Endothelial cell of umbilical vein (primary cell): Measurements from ENCODE around the gene DND1. TPM values are rescaled to one million over a fixed set of nuclear protein-coding genes. Genes with fewer than 3 reads are reported as not detected.

Experiments
- BruUV-seq: library from RNA; stranded (reverse); fragments of 400-500 nt; replicated peaks from 2 replicates; lab custom pipeline; 2021; lab: Mats Ljungman, UMichigan
- CTCF ChIA-PET: fragments of 300-600, 350-600 bp; sonication (Branson Sonifier 250); formaldehyde crosslinking; loops from one replicate; lab custom pipeline; 2021; ENCODE audit warnings: antibody characterized with exemption, inconsistent platforms; lab: Charles Lee
- POLR2A ChIA-PET: fragments of 300-600, 350-600 bp; sonication (Branson Sonifier 250); formaldehyde crosslinking; loops from one replicate; lab custom pipeline; 2021; ENCODE audit warnings: antibody characterized with exemption, inconsistent platforms; lab: Charles Lee
- DNase-seq: peaks from one replicate; pipeline ENCODE4 v3.0.0-alpha.2; 2011; ENCODE audit warnings: low read depth, low spot score
- FAIRE-seq: peaks from 2 replicates; lab custom pipeline; 2011; peaks lifted over from hg19 to GRCh38; lab: Jason Lieb, UNC
- H2AFZ ChIP-seq: 2 replicates; pipeline ENCODE4 v1.6.0; 2012; ENCODE audit warnings: low read depth, low read length, control low read depth, inconsistent platforms
- H3K27ac ChIP-seq: 2 replicates; pipeline ENCODE4 v1.5.1; 2011; ENCODE audit warnings: low read depth, mild to moderate bottlenecking, control low read depth, low read length, moderate library complexity; ENCODE audit not compliant: insufficient read depth
- H3K27me3 ChIP-seq, 2 experiments: 2 replicates each; pipeline versions ENCODE4 v1.6.0 to v1.6.1; 2011; ENCODE audit warnings: low read length in 2 of 2, mixed read lengths in 1 of 2; ENCODE audit not compliant: control insufficient read depth in 2 of 2, insufficient read depth in 2 of 2
- H3K36me3 ChIP-seq, 2 experiments: 2 replicates in 1 of 2; 3 replicates in 1 of 2; pipeline ENCODE4 v1.5.1; 2011; ENCODE audit warnings: low read length in 2 of 2, mild to moderate bottlenecking in 1 of 2, moderate library complexity in 1 of 2; ENCODE audit not compliant: control insufficient read depth in 2 of 2, insufficient read depth in 2 of 2; ENCODE audit errors: extremely low read depth in 1 of 2
- H3K4me1 ChIP-seq: 3 replicates; pipeline ENCODE4 v1.5.1; 2011; ENCODE audit warnings: mild to moderate bottlenecking, low read length; ENCODE audit not compliant: control insufficient read depth, insufficient read depth; ENCODE audit errors: extremely low read depth
- H3K4me2 ChIP-seq: 2 replicates; pipeline ENCODE4 v1.6.1; 2011; ENCODE audit warnings: low read length, control low read depth, mixed read lengths; ENCODE audit not compliant: insufficient read depth
- H3K4me3 ChIP-seq, 3 experiments: fragments of 200-600 bp in 1 of 3; sonication (generic), shearing (Covaris generic) in 1 of 3; replicated peaks in 1 of 3; 2 replicates each; pipeline ENCODE4 v1.5.1; 2011 to 2016; ENCODE audit warnings: control low read depth in 3 of 3, low read length in 3 of 3, mild to moderate bottlenecking in 2 of 3, inconsistent platforms in 1 of 3, low read depth in 1 of 3, moderate library complexity in 1 of 3; ENCODE audit not compliant: insufficient read depth in 1 of 3
- H3K79me2 ChIP-seq: 2 replicates; pipeline ENCODE4 v1.6.0; 2012; ENCODE audit warnings: low read length, inconsistent platforms; ENCODE audit not compliant: control insufficient read depth, insufficient read depth
- H3K9ac ChIP-seq: replicated peaks from 2 replicates; pipeline ENCODE3; 2011; ENCODE audit warnings: low read length, control low read depth; ENCODE audit not compliant: insufficient read depth; ENCODE audit errors: extremely low read depth
- H3K9me1 ChIP-seq: replicated peaks from 3 replicates; pipeline ENCODE4 v1.6.0; 2011; ENCODE audit warnings: mild to moderate bottlenecking, low read length; ENCODE audit not compliant: control insufficient read depth, insufficient read depth; ENCODE audit errors: extremely low read depth
- H3K9me3 ChIP-seq: replicated peaks from 2 replicates; pipeline ENCODE4 v1.5.1; 2012; ENCODE audit warnings: low read length, inconsistent platforms; ENCODE audit not compliant: control insufficient read depth, insufficient read depth
- H4K20me1 ChIP-seq: replicated peaks from 2 replicates; pipeline ENCODE3; 2011; ENCODE audit warnings: mild to moderate bottlenecking, low read length; ENCODE audit not compliant: control insufficient read depth, insufficient read depth; ENCODE audit errors: extremely low read depth
- CTCF ChIP-seq, 2 donors: IDR thresholded peaks; 1 replicate in 1 of 2; 2 replicates in 1 of 2; pipeline ENCODE4 v1.5.1; 2011; ENCODE audit warnings: low read length in 2 of 2, mild to moderate bottlenecking in 2 of 2, moderate library complexity in 2 of 2, control low read depth in 1 of 2, inconsistent platforms in 1 of 2, low read depth in 1 of 2; ENCODE audit not compliant: insufficient read depth in 1 of 2; ENCODE audit errors: extremely low read depth in 1 of 2
- EZH2 ChIP-seq: IDR thresholded peaks from 2 replicates; pipeline ENCODE4 v1.6.1; 2012; ENCODE audit warnings: borderline replicate concordance, low read depth, mild to moderate bottlenecking, moderate library complexity, low read length, inconsistent platforms; ENCODE audit not compliant: severe bottlenecking
- FOS ChIP-seq: IDR thresholded peaks from 2 replicates; pipeline ENCODE4 v1.6.1; 2011; ENCODE audit warnings: mild to moderate bottlenecking, low read length, moderate library complexity, borderline replicate concordance; ENCODE audit not compliant: insufficient read depth
- GATA2 ChIP-seq: IDR thresholded peaks from 2 replicates; pipeline ENCODE4 v1.7.0; 2011; ENCODE audit warnings: low read depth, mild to moderate bottlenecking, moderate library complexity, mixed read lengths, low read length; ENCODE audit not compliant: insufficient read length, insufficient read depth
- JUN ChIP-seq: IDR thresholded peaks from 2 replicates; pipeline ENCODE4 v1.6.1; 2011; ENCODE audit warnings: borderline replicate concordance, low read depth; ENCODE audit not compliant: insufficient read length, insufficient read depth
- MAX ChIP-seq: IDR thresholded peaks from 2 replicates; pipeline ENCODE4 v1.6.1; 2011; ENCODE audit not compliant: insufficient read depth, insufficient read length
- MYC ChIP-seq: IDR thresholded peaks from one replicate; pipeline ENCODE4 v1.6.1; 2011; ENCODE audit warnings: mild to moderate bottlenecking, low read depth, low read length
- POLR2A ChIP-seq: IDR thresholded peaks from 2 replicates; pipeline ENCODE4 v1.6.1; 2012; ENCODE audit warnings: low read depth, mild to moderate bottlenecking, control low read depth, low read length
- POLR2AphosphoS5 ChIP-seq: IDR thresholded peaks from 2 replicates; pipeline ENCODE4 v1.6.1; 2012; ENCODE audit warnings: low read depth, mild to moderate bottlenecking, control low read depth, low read length, moderate library complexity; ENCODE audit not compliant: insufficient read depth
- dilution Hi-C: fragments of 300-500 bp; cut with MboI; formaldehyde crosslinking; loops from one replicate; pipeline ENCODE4 v1.15.0; 2019; ENCODE audit warnings: low sequenced_read_pairs; ENCODE audit not compliant: extremely low pct_ligation_motif_present
- intact Hi-C: fragments of 100-400 bp; cut with micrococcal nuclease; formaldehyde crosslinking; loops from one replicate; pipeline ENCODE4 v1.10.0; 2022
- polyA plus RNA-seq, 4 experiments: library from polyadenylated mRNA; depleted of rRNA in 3 of 4; stranded (reverse) in 3 of 4; unstranded in 1 of 4; fragments of >200 nt; gene quantifications; 2 replicates each; pipeline versions ENCODE4 v1.2.1 to v1.2.3, GENCODE V29; 2011 to 2012; ENCODE audit warnings: missing spikeins in 1 of 4
- total RNA-seq: library from RNA; stranded (reverse); gene quantifications from 2 replicates; pipeline ENCODE4 v1.2.3, GENCODE V29; 2021

Gene DND1
- total and polyA plus RNA-seq, 2 donors (not counting 3 experiments of a cell fraction or from before 2014, with no cell fraction given) = 1.1 to 1.2 TPM

GRCh38 chr5:140642718-140643117 lies 30.7 kb downstream of the DND1 start:
- ChIA-PET CTCF (interaction anchor here (1.0 to 1.4 kb wide), 3 partner anchors 48 to 279 kb away, joined by 3 to 5 read pairs (median 3); partner anchors contain the start of genes EIF4EBP3, HARS1 and HARS2), POLR2A (interaction anchor here (0.6 kb wide), 1 partner anchor 369 kb away, joined by 3 read pairs; no protein-coding TSS in a partner anchor)
- intact Hi-C loops = no loop called here
- FAIRE-seq (no peak), DNase-seq (no peak)
- H2AFZ ChIP-seq = no peak overlapping the region
- H3K36me3 ChIP-seq = peaks cover 4 to 18% of the 10 kb centered on the region in 2 experiments
- peaks cover 19% of the 10 kb centered on the region for H3K4me1 ChIP-seq
- peaks cover 17% of the 10 kb centered on the region for H3K79me2 ChIP-seq
- no peaks in the 10 kb centered on the region for H4K20me1 ChIP-seq
- no peak for TF ChIP-seq JUN
- TF ChIP-seq POLR2A = no peak
- TF ChIP-seq CTCF (IDR thresholded peaks at IDR 0.05; ENCODE audit: extremely low read depth in 1 of 2, insufficient read depth in 1 of 2, low read depth in 1 of 2, low read length in 2 of 2) = no peak
- no peak for TF ChIP-seq POLR2AphosphoS5
- TF ChIP-seq FOS = no peak
- no peak for TF ChIP-seq GATA2
- no peak for TF ChIP-seq MAX
- no peak for TF ChIP-seq MYC
- TF ChIP-seq EZH2 = no peak
- no TSS peak for BruUV-seq
- H3K27ac ChIP-seq = no peak overlapping the region
- H3K9ac ChIP-seq = no peak overlapping the region
- H3K9me3 ChIP-seq = no peaks in the 10 kb centered on the region
- dilution Hi-C loops = no loop called here
- no peak overlapping the region for H3K4me3 ChIP-seq
- H3K4me2 ChIP-seq = no peak overlapping the region
- no peaks in the 10 kb centered on the region for H3K27me3 ChIP-seq
- H3K9me1 ChIP-seq = no peaks in the 10 kb centered on the region
